Cerebellar cortex (tissue), 1 donor: ENCODE measurements around the gene FFAR2.
"Not testable (repeated sequence)": the region's sequence is repeated elsewhere in the genome, so short reads cannot be mapped to it uniquely, and the experiment has no call there.

Experiments used
- DNase-seq: peaks from one replicate; pipeline ENCODE4 v3.0.0-alpha.2; 2015; ENCODE audit warnings: low spot score

The FFAR2 gene

DNA sequence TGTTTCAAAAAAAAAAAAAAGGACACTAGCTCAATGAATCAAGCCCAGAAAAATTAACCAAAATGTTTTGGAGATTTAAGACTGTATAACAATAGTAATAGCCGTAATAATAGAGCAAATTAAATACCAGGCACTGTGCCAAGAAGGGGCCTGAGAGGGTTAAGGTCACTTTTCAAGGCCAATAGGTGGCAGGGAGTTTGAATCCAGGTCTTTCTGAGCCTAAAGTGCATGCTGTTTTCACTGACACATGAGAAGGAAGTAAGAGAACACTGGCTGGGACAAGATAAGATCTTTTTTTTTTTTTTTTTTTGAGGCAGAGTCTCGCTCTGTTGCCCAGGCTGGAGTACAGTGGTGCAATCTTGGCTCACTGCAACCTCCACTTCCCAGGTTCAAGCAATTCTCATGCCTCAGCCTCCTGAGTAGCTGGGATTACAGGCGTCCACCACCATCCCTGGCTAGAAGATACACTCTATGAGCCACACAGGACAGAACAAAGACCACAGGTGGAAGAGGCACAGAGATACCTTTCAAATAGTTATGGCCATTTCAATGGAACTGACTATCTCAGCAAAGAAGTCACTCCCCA is 7.7 kb downstream of the FFAR2 start:
- no peak for DNase-seq

DNA sequence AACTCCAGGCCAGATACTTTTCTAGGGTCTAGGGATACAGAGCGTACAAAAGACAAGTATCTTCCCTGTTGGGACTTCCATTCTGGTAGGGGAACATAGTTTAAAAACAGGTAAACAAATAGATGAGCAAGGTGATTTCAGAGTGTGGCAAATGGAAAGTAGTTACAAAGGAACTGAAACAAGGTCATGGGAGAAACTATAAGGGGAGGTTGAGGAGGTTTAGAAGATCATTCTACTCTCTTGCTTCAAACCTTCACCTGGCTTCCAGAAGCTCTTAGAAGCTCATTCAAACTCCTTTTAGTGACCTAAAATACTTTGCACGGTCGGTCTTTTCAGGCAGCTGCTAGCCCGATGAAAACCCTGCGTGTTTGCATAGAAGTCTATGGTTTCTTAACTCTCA is 9.1 kb downstream of the FFAR2 start:
- no peak for DNase-seq

DNA sequence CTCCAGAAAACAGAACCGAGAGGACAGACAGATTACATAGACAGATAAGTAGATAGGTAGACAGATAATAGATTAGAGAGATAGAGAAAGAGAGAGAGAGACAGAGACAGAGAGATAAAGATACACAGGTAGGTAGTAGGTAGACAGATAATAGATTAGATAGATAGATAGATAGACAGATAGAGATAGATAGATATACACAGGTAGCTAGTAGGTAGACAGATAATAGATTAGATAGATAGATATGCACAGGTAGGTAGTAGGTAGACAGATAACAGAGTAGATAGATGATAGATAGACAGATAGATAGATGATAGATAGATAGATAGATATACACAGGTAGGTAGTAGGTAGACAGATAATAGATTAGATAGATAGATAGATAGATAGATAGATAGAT is 10.1 kb downstream of the FFAR2 start:
- no peak for DNase-seq

DNA sequence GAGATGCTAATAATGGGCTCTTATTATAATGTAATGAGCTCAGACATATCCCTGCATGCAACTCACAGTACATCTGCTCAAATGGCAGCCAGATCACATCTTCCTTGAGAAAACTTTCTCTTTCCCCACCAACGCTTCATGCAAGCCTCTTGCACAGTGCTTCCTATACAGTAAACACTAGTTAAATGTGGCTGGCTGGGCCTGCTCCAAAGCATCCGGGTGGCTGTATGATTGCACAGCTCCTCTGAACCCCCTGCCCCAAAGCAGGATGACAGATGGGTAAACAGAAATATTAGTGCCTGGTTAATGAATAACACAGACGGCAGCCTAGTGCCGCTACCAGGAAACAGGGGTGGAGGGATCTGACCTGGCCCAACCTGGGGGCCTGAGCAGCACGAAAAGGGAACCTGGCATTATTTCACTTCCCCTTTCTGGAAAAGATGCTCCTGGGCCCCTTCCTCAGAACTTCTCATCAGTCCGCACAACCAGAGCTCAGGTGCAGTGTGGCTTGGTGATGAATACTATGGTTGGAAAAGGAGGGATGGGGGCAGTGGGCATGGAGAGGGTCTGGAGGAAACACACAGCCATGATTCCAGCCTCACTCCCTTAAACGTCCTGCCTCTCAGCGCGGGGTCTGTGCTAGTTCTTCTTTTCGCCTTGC is 10.8 kb downstream of the FFAR2 start:
- no peak for DNase-seq

DNA sequence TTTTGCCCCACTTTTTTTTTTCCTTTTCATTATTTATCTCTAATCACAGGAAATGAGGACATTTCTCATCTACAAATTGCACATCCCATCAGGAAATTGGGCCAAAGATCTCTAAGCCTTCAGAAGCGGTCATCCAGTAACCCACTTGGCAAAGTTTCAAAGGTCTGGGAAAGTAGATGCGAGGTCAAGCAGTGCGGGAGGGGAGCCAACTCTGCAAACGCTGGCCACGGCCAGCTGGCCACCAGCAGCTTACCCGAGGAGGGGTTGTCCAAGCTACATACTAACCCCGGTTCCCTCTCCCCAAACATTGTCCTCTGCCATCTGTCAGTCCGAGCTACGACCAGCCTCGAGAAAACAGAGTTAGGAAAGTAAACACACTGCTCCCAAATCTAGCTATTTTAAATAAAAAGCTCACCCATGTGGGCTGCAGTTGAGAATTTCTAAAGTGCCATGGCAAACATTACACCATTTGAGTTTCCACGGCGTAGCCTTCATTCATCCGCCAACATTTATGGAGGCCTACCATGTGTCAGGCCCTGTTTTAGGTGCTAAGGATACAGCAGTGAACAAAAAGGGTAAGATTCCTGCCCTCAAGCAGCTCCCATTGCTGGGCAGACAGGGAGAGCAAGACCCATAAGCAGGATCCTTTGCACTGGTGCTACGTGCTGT is 11.5 kb downstream of the FFAR2 start:
- DNase-seq, result peak; percentile 3

DNA sequence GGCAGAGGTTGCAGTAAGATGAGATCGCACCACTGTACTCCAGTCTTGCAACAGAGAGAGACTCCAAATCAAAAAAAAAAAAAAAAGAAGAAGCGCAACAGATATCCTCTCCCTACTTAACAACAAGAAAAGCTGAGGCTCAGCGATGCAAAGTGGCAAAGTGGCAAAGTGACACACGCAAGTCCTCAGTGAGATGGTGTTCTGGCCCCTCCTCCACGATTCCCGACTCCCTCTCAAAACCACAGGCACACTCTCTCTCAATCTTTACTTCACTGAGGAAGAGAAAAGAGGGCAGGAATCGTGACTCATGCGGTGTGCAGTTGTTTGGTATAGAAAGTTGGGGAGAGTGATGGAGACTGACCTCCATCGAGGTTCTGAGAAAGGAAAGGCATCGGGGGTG is 12.6 kb downstream of the FFAR2 start:
- DNase-seq, result no peak

- no peak for DNase-seq
These were observed 13.0 kb downstream of the FFAR2 start for GRCh38 chr19:35461060-35461459.

DNA sequence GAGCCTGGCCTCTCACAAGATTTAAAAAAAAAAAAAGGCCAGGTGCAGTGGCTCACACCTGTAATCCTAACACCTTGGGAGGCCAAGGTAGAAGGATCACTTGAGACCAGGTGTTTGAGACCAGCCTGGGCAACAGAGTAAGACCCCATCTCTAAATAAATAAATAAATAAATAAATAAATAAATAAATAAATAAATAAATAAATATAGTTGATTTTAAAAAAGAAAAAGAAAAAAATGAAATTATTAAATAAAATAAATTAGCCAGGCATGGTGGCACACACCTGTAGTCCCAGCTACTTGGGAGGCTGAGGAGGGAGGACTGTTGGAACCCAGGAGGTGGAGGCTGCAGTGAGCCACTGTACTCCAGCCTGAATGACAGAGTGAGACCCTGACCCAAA is 13.7 kb downstream of the FFAR2 start:
- not testable (repeated sequence) for DNase-seq

GRCh38 chr19:35462476-35462953 is 14.5 kb downstream of the FFAR2 start:
- DNase-seq, result no peak

DNA sequence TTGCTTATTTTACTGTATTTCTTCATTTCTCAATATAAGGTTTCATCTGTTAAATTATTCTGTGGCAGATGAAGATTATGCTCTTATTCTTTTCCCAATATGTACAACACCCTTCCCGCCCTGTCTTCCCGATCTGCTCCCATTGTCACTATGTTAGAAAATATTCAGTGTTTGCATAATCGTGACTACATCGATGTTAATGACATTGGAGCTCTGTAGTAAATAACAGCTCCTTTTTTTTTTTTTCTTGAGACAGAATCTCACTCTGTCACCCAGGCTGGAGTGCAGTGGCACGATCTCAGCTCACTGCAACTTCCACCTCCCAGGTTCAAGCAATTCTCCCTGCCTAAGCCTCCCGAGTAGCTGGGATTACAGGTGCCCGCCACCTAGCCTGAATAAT is 14.9 kb downstream of the FFAR2 start:
- DNase-seq, result not testable (repeated sequence)

GRCh38 chr19:35466259-35466658 is 18.2 kb downstream of the FFAR2 start:
- no peak for DNase-seq

DNA sequence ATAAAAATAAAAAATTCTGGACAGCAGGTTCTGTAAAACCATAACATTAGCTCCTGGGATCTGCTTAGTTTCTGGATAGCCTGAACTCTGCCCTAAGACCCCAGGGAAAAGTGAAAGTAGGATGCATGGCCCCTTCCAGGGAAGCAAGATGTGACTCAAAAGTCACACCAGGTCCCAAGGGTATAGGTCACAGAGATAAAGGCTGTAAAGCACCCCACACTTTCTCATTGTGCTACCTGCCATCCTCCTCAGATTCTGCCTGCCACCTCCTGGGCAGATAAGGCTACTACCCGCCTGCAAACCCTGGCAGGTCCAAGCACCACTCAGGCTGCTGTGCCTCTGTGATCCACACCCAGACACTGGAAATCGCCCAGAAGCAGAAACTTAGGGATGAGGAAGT is 20.6 kb downstream of the FFAR2 start:
- peak; percentile 16 for DNase-seq

GRCh38 chr19:35470128-35470527 is 22.1 kb downstream of the FFAR2 start:
- DNase-seq, result no peak

DNA sequence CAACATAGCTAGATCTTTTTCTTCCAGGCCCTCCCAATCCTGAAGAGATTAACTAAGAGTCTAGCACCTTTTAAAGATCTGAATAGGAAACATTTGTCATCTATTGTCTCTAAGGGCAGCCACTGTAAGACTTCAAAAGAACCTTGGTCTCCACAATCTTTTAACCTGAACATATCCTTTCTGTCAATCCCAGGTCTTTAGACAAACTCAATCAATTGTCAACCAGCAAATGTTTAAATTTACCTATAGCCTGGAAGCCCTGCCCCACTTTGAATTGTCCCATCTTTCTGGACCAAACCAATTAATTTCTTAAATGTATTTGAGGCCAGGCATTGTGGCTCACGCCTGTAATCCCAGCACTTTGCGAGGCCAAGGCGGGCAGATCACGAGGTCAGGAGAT is 23.0 kb downstream of the FFAR2 start:
- DNase-seq, result not testable (repeated sequence)

DNA sequence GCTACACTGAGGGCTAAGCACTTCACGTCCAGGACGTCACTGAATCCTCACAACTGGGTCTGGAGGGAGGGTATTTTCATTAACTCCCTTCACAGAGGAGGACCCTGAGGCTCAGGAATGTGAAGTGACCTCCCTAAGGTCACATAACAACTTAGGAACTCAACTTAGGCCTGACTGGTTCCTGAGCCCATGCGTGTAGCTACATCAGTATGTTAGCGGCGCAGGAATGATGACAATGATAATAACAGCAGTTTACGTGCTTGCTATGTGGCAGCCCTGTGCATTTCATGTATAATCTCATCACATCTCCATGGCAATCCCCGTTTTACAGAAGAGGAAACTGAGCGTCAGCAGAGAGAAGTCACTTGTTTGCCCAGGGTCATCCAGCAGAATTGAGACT is 23.9 kb downstream of the FFAR2 start:
- DNase-seq, result no peak

- no peak for DNase-seq
These were observed 26.0 kb downstream of the FFAR2 start for GRCh38 chr19:35474104-35474503.

GRCh38 chr19:35474594-35474993 is 26.5 kb downstream of the FFAR2 start:
- not testable (repeated sequence) for DNase-seq

GRCh38 chr19:35476149-35476548 is 28.1 kb downstream of the FFAR2 start:
- no peak for DNase-seq

DNA sequence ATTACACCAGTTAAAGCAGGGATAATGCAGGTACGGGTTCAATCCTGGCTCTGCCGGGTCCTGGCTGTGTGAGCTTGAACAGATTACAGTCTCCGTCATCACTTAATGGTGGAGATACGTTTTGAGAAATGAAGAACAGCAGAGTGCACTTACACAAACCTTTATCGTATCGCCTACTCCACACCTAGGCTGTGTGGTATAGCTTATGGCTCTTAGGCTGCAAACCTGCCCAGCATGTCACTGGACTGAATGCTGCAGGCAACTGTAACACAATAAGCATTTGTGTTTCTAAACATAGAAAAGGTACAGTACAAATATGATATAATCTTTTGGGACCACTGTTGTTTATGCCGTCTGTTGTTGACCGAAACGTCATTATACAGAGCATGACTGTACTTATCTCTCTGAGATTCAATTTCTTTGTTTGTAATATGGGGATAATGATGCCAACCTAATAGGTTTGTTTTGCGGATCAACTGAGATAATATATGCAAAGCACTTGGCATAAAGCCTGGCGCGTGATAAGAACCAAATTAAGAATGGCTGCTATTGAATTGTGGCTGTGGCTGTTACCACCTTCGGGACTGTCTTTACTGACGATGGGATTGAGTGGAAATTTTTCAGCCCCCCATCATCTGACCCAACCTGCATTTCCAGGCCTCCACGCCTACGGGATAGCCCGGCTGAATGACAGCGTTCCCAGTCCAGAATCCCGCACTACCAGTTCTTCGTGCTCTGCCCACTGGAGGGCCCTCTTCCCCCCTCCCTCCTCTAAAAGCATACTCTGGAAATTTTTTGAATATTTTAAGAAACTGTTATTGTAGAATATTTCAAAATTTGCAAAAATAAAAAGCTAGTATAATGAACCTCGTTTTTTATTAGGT is 31.0 kb downstream of the FFAR2 start:
- DNase-seq, result no peak

DNA sequence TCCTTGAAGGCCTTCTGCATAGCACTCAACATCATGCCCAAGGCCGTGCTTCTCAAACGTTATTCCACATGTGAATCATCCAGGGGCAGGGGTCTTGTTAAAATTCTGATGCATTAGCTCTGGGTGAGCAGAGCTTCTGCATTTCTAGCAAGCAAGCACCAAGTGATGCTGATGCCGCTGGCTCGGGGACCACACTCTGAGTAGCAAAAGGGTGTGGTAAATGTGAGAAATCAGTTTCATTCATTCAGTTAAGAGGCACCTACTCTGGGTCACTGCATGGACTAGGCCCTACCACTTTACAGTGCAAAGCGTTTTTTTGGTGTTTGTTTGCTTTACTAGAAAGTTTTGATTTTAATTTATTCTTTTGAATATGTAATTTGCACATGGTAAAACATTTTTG is 35.0 kb downstream of the FFAR2 start:
- no peak for DNase-seq

- DNase-seq, result no peak
These were observed 36.4 kb downstream of the FFAR2 start for GRCh38 chr19:35484252-35485036.

GRCh38 chr19:35486268-35486708 is 38.2 kb downstream of the FFAR2 start:
- no peak for DNase-seq
